PC-9 (cell line): ENCODE data around the gene CASP10. TPM values are rescaled to one million over a fixed set of nuclear protein-coding genes. Genes with fewer than 3 reads are reported as not detected.

Experiments used
- BruUV-seq: library from RNA; stranded (reverse); fragments of 400-500 nt; replicated peaks from 2 replicates; lab custom pipeline; 2021; lab: Mats Ljungman, UMichigan
- CTCF ChIA-PET: fragments of 300-600 bp; sonication (Branson Sonifier 250); formaldehyde crosslinking; loops from one replicate; lab custom pipeline; 2022; ENCODE audit warnings: antibody characterized with exemption; lab: Charles Lee
- POLR2A ChIA-PET: fragments of 300-600 bp; sonication (Branson Sonifier 250); formaldehyde crosslinking; loops from one replicate; lab custom pipeline; 2022; ENCODE audit warnings: antibody characterized with exemption; ENCODE audit not compliant: unreplicated experiment; lab: Charles Lee
- DNase-seq, 2 experiments: peaks; one replicate each; pipeline versions ENCODE4 v3.0.0 to v3.0.0-alpha.2; 2015 to 2022; ENCODE audit warnings: mixed read lengths in 1 of 2
- H2AFZ ChIP-seq: fragments of 200-600 bp; sonication (generic); 2 replicates; pipeline ENCODE4 v1.8.1; 2017; ENCODE audit warnings: antibody characterized with exemption
- H3F3A ChIP-seq: fragments of 200-600 bp; sonication (generic); 2 replicates; pipeline ENCODE4 v1.8.1; 2017; ENCODE audit warnings: antibody characterized with exemption, mild to moderate bottlenecking, low read depth; ENCODE audit not compliant: insufficient read depth
- H3K27ac ChIP-seq: fragments of 200-600 bp; sonication (generic); 2 replicates; pipeline ENCODE4 v1.6.1; 2016; ENCODE audit warnings: mixed run types
- H3K27me3 ChIP-seq: fragments of 200-600 bp; sonication (generic); 2 replicates; pipeline ENCODE4 v1.6.1; 2016; ENCODE audit warnings: low read depth, mixed run types; ENCODE audit not compliant: insufficient read depth
- H3K36me3 ChIP-seq: fragments of 200-600 bp; sonication (generic); 2 replicates; pipeline ENCODE4 v1.6.1; 2016; ENCODE audit warnings: low read depth, mixed run types
- H3K4me1 ChIP-seq: fragments of 200-600 bp; sonication (generic); replicated peaks from 2 replicates; pipeline ENCODE4 v1.6.1; 2016; ENCODE audit warnings: mixed run types; ENCODE audit not compliant: insufficient read depth
- H3K4me2 ChIP-seq: fragments of 200-600 bp; sonication (generic); 2 replicates; pipeline ENCODE4 v1.6.1; 2017; ENCODE audit warnings: mixed run types
- H3K4me3 ChIP-seq: fragments of 200-600 bp; sonication (generic); 2 replicates; pipeline ENCODE4 v1.6.1; 2016; ENCODE audit warnings: mixed run types
- H3K79me2 ChIP-seq: fragments of 200-600 bp; sonication (generic); 2 replicates; pipeline ENCODE4 v1.6.1; 2017; ENCODE audit warnings: low read depth, mixed run types
- H3K9me2 ChIP-seq: fragments of 200-600 bp; sonication (generic); 2 replicates; pipeline ENCODE4 v1.8.1; 2017; ENCODE audit warnings: mild to moderate bottlenecking; ENCODE audit not compliant: insufficient read depth
- H3K9me3 ChIP-seq: fragments of 200-600 bp; sonication (generic); 2 replicates; pipeline ENCODE4 v1.8.1; 2016; ENCODE audit warnings: low read depth; ENCODE audit not compliant: insufficient read depth
- H4K20me1 ChIP-seq: fragments of 200-600 bp; sonication (generic); 2 replicates; pipeline ENCODE4 v1.8.1; 2017; ENCODE audit not compliant: insufficient read depth
- CTCF ChIP-seq: fragments of 200-600 bp; sonication (generic); conservative IDR thresholded peaks from 2 replicates; pipeline ENCODE4 v1.6.1; 2017; ENCODE audit warnings: mixed run types, antibody characterized with exemption, mild to moderate bottlenecking, moderate library complexity
- EZH2 ChIP-seq: fragments of 200-600 bp; sonication (generic); IDR thresholded peaks from 2 replicates; pipeline ENCODE4 v1.8.0; 2017; ENCODE audit warnings: antibody characterized with exemption, low read depth
- intact Hi-C: fragments of 100-400 bp; cut with micrococcal nuclease; formaldehyde crosslinking; loops from one replicate; pipeline ENCODE4 v1.10.0; 2022; ENCODE audit not compliant: unreplicated experiment
- total RNA-seq: library from RNA; stranded (reverse); gene quantifications from 2 replicates; pipeline ENCODE4 v1.2.3, GENCODE V29; 2021

CASP10 gene
- total RNA-seq, 1 experiment from 2014 or later = 15.2 TPM

- Histone ChIP-seq H3K4me2 (no peak overlapping the region), H3F3A (no peaks in the 10 kb centered on the region), H3K9me2 (no peaks in the 10 kb centered on the region), H2AFZ (no peak overlapping the region), H3K36me3 (no peaks in the 10 kb centered on the region), H3K4me3 (no peak overlapping the region), H3K79me2 (no peaks in the 10 kb centered on the region), H3K27me3 (no peaks in the 10 kb centered on the region), H4K20me1 (no peaks in the 10 kb centered on the region), H3K9me3 (no peaks in the 10 kb centered on the region), H3K4me1 (no peaks in the 10 kb centered on the region), H3K27ac (no peak overlapping the region)
- no TSS peak for BruUV-seq
- ChIA-PET CTCF (no interaction called here), POLR2A (no interaction called here)
- intact Hi-C loops = no loop called here
- TF ChIP-seq CTCF (no peak), EZH2 (no peak)
- no peak for DNase-seq
Observed at GRCh38 chr2:201208563-201209252, 25.8 kb downstream of the CASP10 start.

GRCh38 chr2:201215963-201216362, 33.0 kb downstream of the CASP10 start:
- no peak for DNase-seq
- no peaks in the 10 kb centered on the region for H3K36me3 ChIP-seq
- no peaks in the 10 kb centered on the region for H3K9me2 ChIP-seq
- no peak overlapping the region for H3K27ac ChIP-seq
- no peak overlapping the region for H3K4me3 ChIP-seq
- intact Hi-C loops = no loop called here
- no peaks in the 10 kb centered on the region for H3K27me3 ChIP-seq
- ChIA-PET POLR2A (no interaction called here), CTCF (no interaction called here)
- no peak overlapping the region for H2AFZ ChIP-seq
- H3K4me2 ChIP-seq = no peak overlapping the region
- no TSS peak for BruUV-seq
- no peaks in the 10 kb centered on the region for H3K79me2 ChIP-seq
- H3K9me3 ChIP-seq = no peaks in the 10 kb centered on the region
- TF ChIP-seq EZH2 = no peak
- TF ChIP-seq CTCF = no peak
- H4K20me1 ChIP-seq = no peaks in the 10 kb centered on the region
- no peaks in the 10 kb centered on the region for H3F3A ChIP-seq
- H3K4me1 ChIP-seq = peaks cover 23% of the 10 kb centered on the region

- Histone ChIP-seq H3K9me2 (no peaks in the 10 kb centered on the region), H3K4me3 (no peak overlapping the region), H3K9me3 (no peaks in the 10 kb centered on the region), H3K27me3 (no peaks in the 10 kb centered on the region), H3K36me3 (no peaks in the 10 kb centered on the region), H3F3A (no peaks in the 10 kb centered on the region), H3K4me1 (peaks cover 24% of the 10 kb centered on the region), H3K27ac (no peak overlapping the region), H3K4me2 (no peak overlapping the region), H3K79me2 (no peaks in the 10 kb centered on the region), H2AFZ (no peak overlapping the region), H4K20me1 (no peaks in the 10 kb centered on the region)
- ChIA-PET POLR2A (no interaction called here), CTCF (no interaction called here)
- no peak for DNase-seq
- BruUV-seq = no TSS peak
- intact Hi-C loops = no loop called here
- no peak for TF ChIP-seq EZH2
- TF ChIP-seq CTCF = no peak
Observed at GRCh38 chr2:201216918-201217317, 34.0 kb downstream of the CASP10 start.
